NT2/D1 (cell line): ENCODE measurements around the gene GPN1.

ENCODE experiments used
- DNase-seq: peaks from one replicate; pipeline ENCODE4 v3.0.0-alpha.2; 2011; ENCODE audit warnings: low read depth, low spot score
- H3K27me3 ChIP-seq: 2 replicates; pipeline ENCODE4 v1.6.0; 2011; ENCODE audit warnings: mild to moderate bottlenecking; ENCODE audit not compliant: insufficient read length, insufficient read depth
- H3K36me3 ChIP-seq: 2 replicates; pipeline ENCODE4 v1.6.1; 2011; ENCODE audit warnings: mild to moderate bottlenecking, low read length, mixed read lengths; ENCODE audit not compliant: insufficient read depth, insufficient read length
- H3K4me1 ChIP-seq: 2 replicates; pipeline ENCODE4 v1.5.1; 2011; ENCODE audit not compliant: insufficient read depth, insufficient read length
- H3K4me3 ChIP-seq: 2 replicates; pipeline ENCODE4 v1.5.1; 2011; ENCODE audit warnings: low read depth; ENCODE audit not compliant: insufficient read length
- H3K9ac ChIP-seq: 2 replicates; pipeline ENCODE4 v1.6.0; 2011; ENCODE audit warnings: low read depth; ENCODE audit not compliant: insufficient read length
- H3K9me3 ChIP-seq: 2 replicates; pipeline ENCODE4 v1.5.1; 2011; ENCODE audit warnings: mild to moderate bottlenecking, low read length; ENCODE audit not compliant: insufficient read depth
- SUZ12 ChIP-seq: IDR thresholded peaks from 2 replicates; pipeline ENCODE4 v1.6.1; 2011; ENCODE audit not compliant: insufficient read length, insufficient read depth; ENCODE audit errors: extremely low read depth
- YY1 ChIP-seq: IDR thresholded peaks from 2 replicates; pipeline ENCODE4 v1.6.1; 2011; ENCODE audit not compliant: insufficient read length, insufficient read depth
- ZNF274 ChIP-seq: IDR thresholded peaks from 2 replicates; pipeline ENCODE4 v1.6.1; 2011; ENCODE audit warnings: mild to moderate bottlenecking, low read depth, low read length

GPN1 gene

DNA sequence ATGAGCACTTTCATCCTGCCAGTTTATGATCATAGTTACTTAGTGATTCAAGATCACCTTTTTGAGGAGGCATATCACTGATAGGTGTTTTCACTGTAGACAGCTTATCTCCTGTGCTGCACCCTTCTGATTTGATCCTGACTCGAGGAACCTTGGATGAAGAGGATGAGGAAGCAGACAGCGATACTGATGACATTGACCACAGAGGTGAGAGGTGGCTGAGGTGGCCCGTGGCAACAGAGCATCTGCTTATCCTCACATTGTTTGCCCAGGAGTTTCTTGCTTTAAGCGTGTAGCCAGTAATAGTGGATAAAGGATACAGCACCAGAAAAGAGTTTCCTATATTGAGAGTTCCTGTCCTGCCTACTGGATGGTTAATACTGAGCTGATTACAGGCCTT, 18.9 kb downstream of the GPN1 start:
- no peak overlapping the region for H3K9ac ChIP-seq
- no peaks in the 10 kb centered on the region for H3K9me3 ChIP-seq
- H3K27me3 ChIP-seq: no peaks in the 10 kb centered on the region
- TF ChIP-seq YY1 (no peak), ZNF274 (no peak), SUZ12 (no peak)
- H3K36me3 ChIP-seq: peaks cover 64% of the 10 kb centered on the region
- H3K4me3 ChIP-seq: no peak overlapping the region
- no peaks in the 10 kb centered on the region for H3K4me1 ChIP-seq
- no peak for DNase-seq

DNA sequence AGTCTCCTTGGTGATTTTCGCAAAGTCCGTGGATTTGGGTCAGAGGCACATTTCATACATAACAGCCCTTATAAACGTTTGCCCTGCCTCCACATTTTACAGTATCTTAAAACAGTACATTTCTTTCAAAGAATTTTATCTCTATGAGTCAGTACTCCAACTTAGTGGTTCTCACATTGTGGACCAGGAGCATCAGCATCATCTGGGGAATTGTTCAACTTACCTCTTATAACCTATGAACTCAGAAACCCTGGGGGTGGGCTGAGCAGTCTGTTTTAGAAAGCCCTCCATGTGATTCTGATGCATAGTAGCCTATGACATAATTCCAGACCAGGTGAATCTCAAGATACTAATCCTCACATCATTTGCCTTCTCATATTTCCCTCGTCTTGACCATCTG, 22.2 kb downstream of the GPN1 start:
- H3K4me1 ChIP-seq: no peaks in the 10 kb centered on the region
- no peaks in the 10 kb centered on the region for H3K9me3 ChIP-seq
- H3K27me3 ChIP-seq: no peaks in the 10 kb centered on the region
- no peak for DNase-seq
- no peak overlapping the region for H3K4me3 ChIP-seq
- H3K9ac ChIP-seq: no peak overlapping the region
- peaks cover 79% of the 10 kb centered on the region for H3K36me3 ChIP-seq
- TF ChIP-seq SUZ12 (no peak), ZNF274 (no peak), YY1 (no peak)

DNA sequence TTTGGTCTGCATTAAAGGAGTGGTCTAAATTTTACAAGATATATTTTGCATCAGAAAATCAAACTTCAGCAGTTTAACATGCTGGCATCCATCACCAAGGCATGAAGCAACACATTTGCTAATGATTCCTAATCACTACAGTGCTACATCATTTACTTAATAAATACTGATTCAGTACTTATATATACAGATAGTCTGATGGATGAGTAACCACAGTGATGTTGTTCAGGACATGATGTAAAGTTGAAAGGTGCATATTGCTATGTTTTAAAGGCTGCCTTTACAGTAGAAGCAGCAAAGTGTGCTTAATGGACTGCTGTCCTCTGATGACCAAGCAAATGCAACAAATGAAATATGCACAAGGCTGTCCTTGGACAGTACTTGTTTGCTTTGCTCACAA, 23.5 kb downstream of the GPN1 start:
- peaks cover 86% of the 10 kb centered on the region for H3K36me3 ChIP-seq
- TF ChIP-seq ZNF274 (no peak), YY1 (no peak), SUZ12 (no peak)
- H3K4me1 ChIP-seq: no peaks in the 10 kb centered on the region
- no peaks in the 10 kb centered on the region for H3K27me3 ChIP-seq
- no peak overlapping the region for H3K4me3 ChIP-seq
- H3K9me3 ChIP-seq: no peaks in the 10 kb centered on the region
- no peak overlapping the region for H3K9ac ChIP-seq
- no peak for DNase-seq

DNA sequence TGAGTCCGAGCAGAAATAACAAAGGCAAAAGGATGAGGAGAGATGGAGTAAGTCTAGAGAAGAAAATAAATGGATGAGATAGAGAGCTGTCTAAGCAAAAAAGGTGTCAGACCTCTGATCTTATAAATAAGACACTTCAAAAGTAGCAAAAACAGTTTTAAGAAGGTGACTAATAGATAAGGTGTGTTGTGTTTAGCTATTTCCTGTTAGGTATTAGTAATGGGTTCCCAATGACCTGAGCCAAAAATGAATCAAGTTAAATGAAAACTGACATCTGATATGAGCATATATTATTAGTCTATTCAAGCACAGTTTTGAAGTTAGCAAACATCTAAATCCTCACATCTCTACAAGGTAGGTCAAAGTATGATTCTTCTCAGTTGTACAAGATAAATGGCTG, 23.9 kb downstream of the GPN1 start:
- no peak for DNase-seq
- Histone ChIP-seq H3K9me3 (no peaks in the 10 kb centered on the region), H3K36me3 (peaks cover 85% of the 10 kb centered on the region), H3K4me1 (no peaks in the 10 kb centered on the region), H3K27me3 (no peaks in the 10 kb centered on the region), H3K4me3 (no peak overlapping the region), H3K9ac (no peak overlapping the region)
- no peak for TF ChIP-seq ZNF274
- no peak for TF ChIP-seq SUZ12
- no peak for TF ChIP-seq YY1

DNA sequence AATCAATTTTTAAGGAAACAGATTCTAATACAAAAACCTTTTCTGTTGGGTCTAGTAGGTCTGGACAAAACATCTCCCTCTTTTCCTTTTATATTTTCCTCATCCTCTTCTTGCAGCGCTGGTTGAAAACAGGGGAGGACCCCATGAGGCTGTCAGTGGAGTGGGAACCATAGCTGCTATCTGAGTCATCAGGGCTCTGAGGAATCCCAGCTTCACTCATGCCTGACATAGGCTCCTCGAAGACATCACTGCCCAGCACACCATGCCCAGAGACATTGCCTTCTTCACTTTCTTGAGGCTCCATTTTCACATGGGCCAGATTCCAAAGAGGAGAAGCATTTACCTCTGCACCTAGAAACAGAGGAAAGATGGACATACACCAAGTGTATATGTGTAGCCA, 24.5 kb downstream of the GPN1 start:
- peaks cover 85% of the 10 kb centered on the region for H3K36me3 ChIP-seq
- no peaks in the 10 kb centered on the region for H3K27me3 ChIP-seq
- no peak overlapping the region for H3K9ac ChIP-seq
- H3K9me3 ChIP-seq: no peaks in the 10 kb centered on the region
- no peak overlapping the region for H3K4me3 ChIP-seq
- H3K4me1 ChIP-seq: no peaks in the 10 kb centered on the region
- no peak for DNase-seq
- TF ChIP-seq ZNF274 (no peak), YY1 (no peak), SUZ12 (no peak)

DNA sequence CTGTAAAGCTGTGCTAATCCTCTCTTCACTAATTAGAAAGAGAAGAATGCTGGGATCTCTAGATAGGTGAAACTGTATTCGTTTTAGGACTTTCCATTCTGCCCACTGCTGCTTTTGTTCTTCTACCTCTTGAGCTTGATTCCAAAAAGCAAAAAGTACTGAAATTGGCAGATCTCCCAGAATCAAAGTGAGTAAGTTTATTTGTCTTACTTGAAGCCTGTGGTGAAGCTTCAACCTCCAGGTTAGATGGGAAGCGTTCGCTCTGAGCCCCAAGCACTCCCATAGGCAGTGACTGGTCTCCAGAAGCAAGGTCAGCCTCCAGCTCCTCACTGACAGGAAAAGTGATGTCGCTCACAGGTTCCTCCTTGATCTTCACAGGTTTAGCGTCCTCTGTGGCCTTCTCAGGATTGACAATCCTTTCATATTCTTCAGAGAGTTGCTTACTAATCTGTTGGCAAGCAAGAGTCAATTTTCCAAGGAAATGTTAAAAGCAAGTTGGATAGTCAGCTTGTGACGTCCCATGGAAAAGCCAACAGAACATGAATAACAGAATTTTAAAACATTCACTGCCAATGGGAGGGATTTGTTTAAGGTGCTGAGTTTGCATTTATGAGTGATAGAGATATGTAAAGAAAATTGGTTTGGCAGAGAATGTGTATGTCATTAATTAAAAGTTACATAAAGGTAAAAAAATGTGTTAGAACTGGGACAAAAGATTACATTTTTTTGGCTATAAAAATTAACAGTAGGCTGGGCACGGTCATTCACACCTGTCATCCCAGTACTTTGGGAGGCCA, 26.5 kb downstream of the GPN1 start:
- no peak for DNase-seq
- TF ChIP-seq ZNF274: no peak
- TF ChIP-seq SUZ12: no peak
- no peak for TF ChIP-seq YY1
- Histone ChIP-seq H3K4me1 (no peaks in the 10 kb centered on the region), H3K36me3 (peaks cover 85% of the 10 kb centered on the region), H3K4me3 (no peak overlapping the region), H3K9ac (no peak overlapping the region), H3K9me3 (no peaks in the 10 kb centered on the region), H3K27me3 (no peaks in the 10 kb centered on the region)

DNA sequence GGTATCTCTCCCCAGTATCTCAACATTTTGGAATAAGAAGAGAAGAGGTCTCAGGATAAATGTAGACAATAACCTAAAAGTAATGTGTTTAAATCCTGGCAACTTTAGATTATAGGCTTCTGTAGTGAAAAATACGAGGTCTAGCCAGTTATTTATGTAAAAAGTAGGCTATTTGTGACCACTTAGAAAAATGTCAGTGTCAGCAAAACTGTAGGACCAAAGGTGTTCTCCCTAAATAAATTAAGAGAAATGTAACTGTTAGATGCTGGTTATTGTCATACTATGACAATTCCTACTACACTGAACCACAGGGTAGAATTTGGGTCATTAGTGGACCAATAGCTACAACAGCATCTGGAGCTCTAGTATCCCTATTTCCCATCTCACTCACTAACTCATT, 32.5 kb downstream of the GPN1 start:
- DNase-seq: no peak
- TF ChIP-seq ZNF274 (no peak), YY1 (no peak), SUZ12 (no peak)
- H3K9ac ChIP-seq: no peak overlapping the region
- peaks cover 61% of the 10 kb centered on the region for H3K36me3 ChIP-seq
- H3K27me3 ChIP-seq: no peaks in the 10 kb centered on the region
- no peak overlapping the region for H3K4me3 ChIP-seq
- H3K9me3 ChIP-seq: no peaks in the 10 kb centered on the region
- no peaks in the 10 kb centered on the region for H3K4me1 ChIP-seq
